ENCODE results near the gene PARD3B. TPM values are rescaled to one million over a fixed set of nuclear protein-coding genes. Genes with fewer than 3 reads are reported as not detected.

PARD3B gene
- total RNA-seq, 2 donors from 2014 or later = 14.7 to 25.0 TPM

DNA sequence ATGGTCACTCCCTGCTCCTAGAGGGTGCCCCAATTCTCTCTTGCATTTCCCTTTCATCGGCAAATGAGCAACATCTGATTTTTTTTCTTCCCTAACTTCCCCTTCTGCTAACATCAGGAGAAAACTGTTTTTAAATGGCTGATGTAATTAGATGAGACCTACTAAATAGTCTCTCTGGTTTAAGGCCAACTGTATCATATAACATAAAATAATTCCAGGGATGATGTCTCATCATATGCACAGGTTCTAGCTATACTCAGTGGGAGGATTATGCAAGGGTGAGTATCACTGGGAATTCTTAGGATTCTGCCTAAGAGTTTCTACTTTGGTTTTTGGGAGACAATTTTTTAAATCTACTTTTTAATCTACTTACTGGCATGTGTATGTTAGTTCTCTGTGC lies 193.4 kb downstream of the PARD3B start:
- Histone ChIP-seq H3K9me3 (no peaks in the 10 kb centered on the region), H3K4me1 (replicated peaks) (no peaks in the 10 kb centered on the region), H3K27me3 (replicated peaks; ENCODE audit: insufficient read depth) (no peaks in the 10 kb centered on the region), H3K27ac (no peak overlapping the region), H3K36me3 (no peaks in the 10 kb centered on the region), H3K4me3 (no peak overlapping the region)
- DNase-seq (ENCODE audit: low spot score) = no peak
- 86% methylated on average over 1 of the region's 1 CpG for WGBS
- intact Hi-C loops (cut with DNase I) = no loop called here
- TF ChIP-seq POLR2AphosphoS5 (IDR thresholded peaks at IDR 0.05) (no peak), POLR2A (IDR thresholded peaks at IDR 0.05) (no peak)
- TF ChIP-seq, protein P1, sequence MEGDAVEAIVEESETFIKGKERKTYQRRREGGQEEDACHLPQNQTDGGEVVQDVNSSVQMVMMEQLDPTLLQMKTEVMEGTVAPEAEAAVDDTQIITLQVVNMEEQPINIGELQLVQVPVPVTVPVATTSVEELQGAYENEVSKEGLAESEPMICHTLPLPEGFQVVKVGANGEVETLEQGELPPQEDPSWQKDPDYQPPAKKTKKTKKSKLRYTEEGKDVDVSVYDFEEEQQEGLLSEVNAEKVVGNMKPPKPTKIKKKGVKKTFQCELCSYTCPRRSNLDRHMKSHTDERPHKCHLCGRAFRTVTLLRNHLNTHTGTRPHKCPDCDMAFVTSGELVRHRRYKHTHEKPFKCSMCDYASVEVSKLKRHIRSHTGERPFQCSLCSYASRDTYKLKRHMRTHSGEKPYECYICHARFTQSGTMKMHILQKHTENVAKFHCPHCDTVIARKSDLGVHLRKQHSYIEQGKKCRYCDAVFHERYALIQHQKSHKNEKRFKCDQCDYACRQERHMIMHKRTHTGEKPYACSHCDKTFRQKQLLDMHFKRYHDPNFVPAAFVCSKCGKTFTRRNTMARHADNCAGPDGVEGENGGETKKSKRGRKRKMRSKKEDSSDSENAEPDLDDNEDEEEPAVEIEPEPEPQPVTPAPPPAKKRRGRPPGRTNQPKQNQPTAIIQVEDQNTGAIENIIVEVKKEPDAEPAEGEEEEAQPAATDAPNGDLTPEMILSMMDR (IDR thresholded peaks at IDR 0.05) = no peak

DNA sequence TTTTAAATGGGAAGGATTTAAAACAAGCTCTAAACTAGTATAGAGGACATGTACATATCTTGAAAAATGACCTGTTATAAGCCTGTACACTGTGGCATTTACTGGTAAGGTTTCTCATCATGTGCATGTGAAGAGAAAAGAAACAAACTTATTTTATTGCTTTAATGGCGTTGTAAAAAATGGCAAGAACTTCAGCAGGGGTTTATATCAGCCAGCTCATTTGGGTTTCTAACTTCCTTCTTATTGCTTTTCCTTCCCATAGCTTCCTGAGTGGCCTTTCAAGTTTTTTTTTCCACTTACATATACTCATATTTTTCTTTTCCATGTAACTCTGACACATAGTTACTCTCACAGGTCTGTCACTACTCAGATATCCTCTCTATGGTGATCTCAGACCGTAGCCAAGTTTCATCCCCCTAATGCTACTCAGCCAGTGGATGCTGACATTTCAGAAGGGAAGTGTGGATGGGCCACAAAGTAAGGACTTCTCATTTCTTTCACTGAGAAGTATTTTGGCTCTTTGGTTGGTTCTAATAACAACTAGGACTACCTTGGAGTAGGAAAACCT lies 198.2 kb downstream of the PARD3B start:
- no peaks in the 10 kb centered on the region for H3K36me3 ChIP-seq
- WGBS = 65% methylated on average over 2 of the region's 2 CpGs
- H3K9me3 ChIP-seq = no peaks in the 10 kb centered on the region
- no peak overlapping the region for H3K4me3 ChIP-seq
- no peaks in the 10 kb centered on the region for H3K27me3 ChIP-seq (replicated peaks; ENCODE audit: insufficient read depth)
- TF ChIP-seq, protein P1 (IDR thresholded peaks at IDR 0.05) = no peak
- TF ChIP-seq POLR2A (IDR thresholded peaks at IDR 0.05) (no peak), POLR2AphosphoS5 (IDR thresholded peaks at IDR 0.05) (no peak)
- H3K4me1 ChIP-seq (replicated peaks) = no peaks in the 10 kb centered on the region
- DNase-seq (ENCODE audit: low spot score) = no peak
- intact Hi-C loops (cut with DNase I) = no loop called here
- no peak overlapping the region for H3K27ac ChIP-seq

DNA sequence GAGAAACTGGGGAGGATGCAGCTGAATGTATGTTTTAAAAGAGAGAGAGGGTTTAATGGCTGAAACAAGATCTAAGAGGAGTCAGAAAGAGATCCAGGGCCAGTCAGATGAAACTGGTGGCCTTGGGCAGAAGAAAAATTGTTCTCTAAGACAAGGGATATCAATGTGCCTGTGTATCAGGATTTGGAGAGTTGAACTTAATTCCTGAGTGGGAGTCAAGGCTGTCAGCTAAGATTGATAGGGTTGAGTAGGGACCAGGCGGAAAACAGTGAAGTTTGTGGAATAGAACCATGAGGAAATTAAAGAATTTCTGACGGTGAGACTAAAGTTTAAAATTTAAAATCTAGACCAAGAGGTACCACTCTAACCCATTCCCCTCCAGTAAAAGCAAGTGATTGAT lies 199.2 kb downstream of the PARD3B start:
- Histone ChIP-seq H3K4me1 (replicated peaks) (no peaks in the 10 kb centered on the region), H3K27me3 (replicated peaks; ENCODE audit: insufficient read depth) (no peaks in the 10 kb centered on the region), H3K27ac (no peak overlapping the region), H3K4me3 (no peak overlapping the region), H3K36me3 (no peaks in the 10 kb centered on the region), H3K9me3 (no peaks in the 10 kb centered on the region)
- no peak for DNase-seq (ENCODE audit: low spot score)
- TF ChIP-seq POLR2AphosphoS5 (IDR thresholded peaks at IDR 0.05) = no peak
- no peak for TF ChIP-seq POLR2A (IDR thresholded peaks at IDR 0.05)
- TF ChIP-seq, protein P1 (IDR thresholded peaks at IDR 0.05) = no peak
- intact Hi-C loops (cut with DNase I) = no loop called here
- 94% methylated on average over 2 of the region's 2 CpGs for WGBS

DNA sequence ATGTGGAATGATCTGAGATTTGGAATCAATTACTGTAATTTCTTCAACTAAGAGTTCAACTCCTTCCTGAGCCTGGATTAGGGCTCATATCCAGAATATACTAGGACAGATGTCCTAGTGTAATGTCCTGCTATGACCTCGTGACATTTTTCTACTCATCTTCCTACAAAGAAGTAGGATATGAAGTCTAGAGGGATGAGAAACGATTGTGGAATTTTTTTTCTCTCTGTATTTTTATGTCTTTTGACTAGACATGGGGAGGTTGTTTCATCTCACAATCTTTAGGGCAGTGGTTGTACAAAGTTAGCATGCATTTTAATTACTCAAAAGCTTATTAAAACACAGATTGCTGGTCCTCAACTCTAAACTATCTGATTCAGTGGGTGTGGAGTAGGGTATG lies 203.0 kb downstream of the PARD3B start:
- Histone ChIP-seq H3K4me3 (no peak overlapping the region), H3K9me3 (no peaks in the 10 kb centered on the region), H3K4me1 (replicated peaks) (no peaks in the 10 kb centered on the region), H3K36me3 (no peaks in the 10 kb centered on the region), H3K27me3 (replicated peaks; ENCODE audit: insufficient read depth) (no peaks in the 10 kb centered on the region), H3K27ac (no peak overlapping the region)
- no peak for TF ChIP-seq POLR2A (IDR thresholded peaks at IDR 0.05)
- no peak for TF ChIP-seq POLR2AphosphoS5 (IDR thresholded peaks at IDR 0.05)
- TF ChIP-seq, protein P1 (IDR thresholded peaks at IDR 0.05) = no peak
- WGBS = 91% methylated on average over 2 of the region's 2 CpGs
- intact Hi-C loops (cut with DNase I) = no loop called here
- DNase-seq (ENCODE audit: low spot score) = no peak

DNA sequence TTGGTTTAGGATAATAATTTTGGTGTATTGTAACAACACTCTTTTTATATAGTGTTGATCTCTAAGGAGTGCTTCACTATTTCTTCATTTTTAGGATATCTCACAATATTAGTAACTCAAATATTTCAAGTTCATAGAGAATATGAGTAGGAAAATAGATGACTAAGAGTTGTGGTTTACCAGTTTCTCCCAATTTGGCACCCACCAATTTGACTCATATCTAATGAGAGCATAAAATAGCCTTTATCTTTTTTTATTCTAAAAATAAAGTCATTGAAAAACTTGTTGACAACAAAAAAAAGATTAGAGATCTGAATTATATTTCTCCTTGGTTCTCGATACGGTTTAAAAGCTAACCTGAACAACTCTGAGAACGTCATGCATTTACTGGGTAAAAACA lies 204.0 kb downstream of the PARD3B start:
- Histone ChIP-seq H3K4me3 (no peak overlapping the region), H3K27ac (no peak overlapping the region), H3K9me3 (no peaks in the 10 kb centered on the region), H3K36me3 (no peaks in the 10 kb centered on the region), H3K27me3 (replicated peaks; ENCODE audit: insufficient read depth) (no peaks in the 10 kb centered on the region), H3K4me1 (replicated peaks) (no peaks in the 10 kb centered on the region)
- no peak for DNase-seq (ENCODE audit: low spot score)
- 95% methylated on average over 3 of the region's 3 CpGs for WGBS
- TF ChIP-seq POLR2A (IDR thresholded peaks at IDR 0.05) (no peak), POLR2AphosphoS5 (IDR thresholded peaks at IDR 0.05) (no peak)
- TF ChIP-seq, protein P1 (IDR thresholded peaks at IDR 0.05) = no peak
- intact Hi-C loops (cut with DNase I) = no loop called here

Data from prostate gland (tissue), 2 donors.